ENCODE measurements around the gene C1QTNF1. TPM values are rescaled to one million over a fixed set of nuclear protein-coding genes. Genes with fewer than 3 reads are reported as not detected.
"Not testable (repeated sequence)": the region's sequence is repeated elsewhere in the genome, so short reads cannot be mapped to it uniquely, and the experiment has no call there.

C1QTNF1 gene
- total RNA-seq, 2 donors from 2014 or later, result 125 to 401 TPM

DNA sequence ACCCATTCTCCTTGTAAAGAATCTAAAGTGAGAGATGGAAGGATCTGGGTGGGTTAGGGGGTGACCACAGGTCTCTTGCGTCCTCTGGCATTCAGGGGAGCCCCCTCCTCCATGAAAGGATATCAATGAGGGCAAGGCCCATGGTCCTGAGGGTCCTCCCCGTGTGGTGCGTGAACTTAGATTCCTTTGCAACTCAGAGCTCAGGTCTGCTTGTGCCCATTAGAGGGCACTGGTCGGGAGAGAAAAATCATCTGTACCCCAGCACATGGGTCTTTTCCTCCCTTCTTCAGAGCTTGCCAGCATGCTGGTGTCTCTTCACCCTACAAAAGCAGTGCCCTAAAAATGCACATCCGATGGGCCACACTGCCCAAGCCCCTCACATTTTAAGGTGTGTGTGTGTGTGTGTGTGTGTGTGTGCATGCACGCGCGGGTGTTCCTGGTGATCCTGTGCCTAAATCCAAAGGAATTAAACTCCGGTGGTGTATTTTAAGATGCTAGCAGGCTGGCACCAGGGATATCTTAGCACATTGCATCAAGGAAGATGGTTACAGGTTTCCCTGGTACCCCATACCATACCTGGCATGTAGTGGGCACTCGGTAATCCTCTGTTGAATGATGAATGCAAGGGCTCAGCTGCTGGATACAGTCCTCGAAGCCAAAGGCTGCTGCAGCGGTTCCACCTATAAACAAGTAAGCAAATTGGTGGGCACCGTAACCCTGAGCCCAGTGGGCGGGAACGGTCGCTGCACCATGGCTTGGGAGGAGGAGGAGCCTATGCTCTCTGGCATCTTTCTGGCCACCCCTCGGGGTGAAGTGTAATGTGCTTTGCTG, 4.7 kb downstream of the C1QTNF1 start:
- Histone ChIP-seq H3K4me1 (peaks cover 0 to 72% of the 10 kb centered on the region in 2 donors), H3K9me3 (no peaks in the 10 kb centered on the region), H3K27ac (peak overlapping the region; percentile 93), H3K36me3 (no peaks in the 10 kb centered on the region), H3K4me3 (no peak overlapping the region), H3K27me3 (no peaks in the 10 kb centered on the region)
- DNase-seq (ENCODE audit: low spot score), result peak; percentile 56
- TF ChIP-seq CTCF (IDR thresholded peaks at IDR 0.05), result peak in 1 of 2 donors; percentile 23

GRCh38 chr17:79029327-79030009, 5.5 kb downstream of the C1QTNF1 start:
- H3K9me3 ChIP-seq, result no peaks in the 10 kb centered on the region
- H3K27me3 ChIP-seq, result no peaks in the 10 kb centered on the region
- TF ChIP-seq CTCF (IDR thresholded peaks at IDR 0.05), result no peak
- H3K4me1 ChIP-seq, result peaks cover 0 to 76% of the 10 kb centered on the region in 2 donors
- peak overlapping the region in 1 of 2 donors; percentile 93 for H3K27ac ChIP-seq
- no peak overlapping the region for H3K4me3 ChIP-seq
- DNase-seq (ENCODE audit: low spot score), result no peak
- peaks cover under 1% of the 10 kb centered on the region for H3K36me3 ChIP-seq

GRCh38 chr17:79030636-79031035, 6.7 kb downstream of the C1QTNF1 start:
- DNase-seq (ENCODE audit: low spot score); H3K4me3 ChIP-seq; H3K27me3 ChIP-seq; H3K27ac ChIP-seq; H3K36me3 ChIP-seq; H3K9me3 ChIP-seq: not testable (repeated sequence)
- H3K4me1 ChIP-seq, result peaks cover 0 to 73% of the 10 kb centered on the region in 2 donors

DNA sequence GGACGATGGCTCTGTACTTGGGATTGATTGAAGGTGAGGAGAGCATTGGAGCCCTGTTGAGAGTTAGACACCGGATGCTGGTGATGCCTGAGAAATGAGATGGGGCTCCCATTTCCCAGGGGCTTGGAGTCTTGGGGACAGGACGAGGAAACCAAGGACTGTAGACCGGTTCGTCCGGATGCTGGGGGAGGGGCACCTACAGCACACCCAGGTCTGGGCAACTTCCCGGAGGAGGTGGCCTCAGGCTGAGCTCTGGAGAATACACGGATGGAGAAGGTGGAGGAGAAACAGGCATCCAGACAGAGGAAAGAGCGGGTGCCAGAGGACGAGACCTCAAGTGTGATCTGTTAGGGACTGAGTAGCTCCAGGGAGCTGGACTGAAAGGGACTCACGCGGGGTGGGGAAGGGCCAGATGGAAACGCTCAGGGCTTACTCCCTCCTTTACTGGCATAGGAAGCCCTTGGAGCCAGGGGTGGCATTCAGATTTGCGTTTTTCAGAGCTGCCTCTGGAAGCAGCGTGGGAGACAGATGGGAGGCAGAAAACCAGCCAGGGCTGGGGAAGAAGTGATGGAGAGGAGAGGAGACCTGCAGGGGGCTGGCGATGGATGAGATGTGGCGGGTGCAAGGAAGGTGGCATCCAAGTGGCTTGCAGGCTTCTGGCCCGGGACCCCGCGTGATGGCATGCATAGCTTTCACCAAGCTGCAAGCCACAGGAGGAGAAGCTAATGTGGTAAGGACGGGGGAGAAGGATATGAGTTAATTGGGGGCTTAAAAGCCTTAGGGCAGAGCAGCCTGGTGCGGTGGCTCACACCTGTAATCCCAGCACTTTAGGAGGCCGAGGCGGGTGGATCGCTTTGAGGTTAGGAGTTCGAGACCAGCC, 8.3 kb downstream of the C1QTNF1 start:
- H3K27ac ChIP-seq, result no peak overlapping the region
- no peak for TF ChIP-seq CTCF (IDR thresholded peaks at IDR 0.05)
- no peaks in the 10 kb centered on the region for H3K9me3 ChIP-seq
- H3K27me3 ChIP-seq, result no peaks in the 10 kb centered on the region
- peaks cover 0 to 68% of the 10 kb centered on the region in 2 donors for H3K4me1 ChIP-seq
- peaks cover 4% of the 10 kb centered on the region for H3K36me3 ChIP-seq
- H3K4me3 ChIP-seq, result no peak overlapping the region
- DNase-seq (ENCODE audit: low spot score), result no peak

DNA sequence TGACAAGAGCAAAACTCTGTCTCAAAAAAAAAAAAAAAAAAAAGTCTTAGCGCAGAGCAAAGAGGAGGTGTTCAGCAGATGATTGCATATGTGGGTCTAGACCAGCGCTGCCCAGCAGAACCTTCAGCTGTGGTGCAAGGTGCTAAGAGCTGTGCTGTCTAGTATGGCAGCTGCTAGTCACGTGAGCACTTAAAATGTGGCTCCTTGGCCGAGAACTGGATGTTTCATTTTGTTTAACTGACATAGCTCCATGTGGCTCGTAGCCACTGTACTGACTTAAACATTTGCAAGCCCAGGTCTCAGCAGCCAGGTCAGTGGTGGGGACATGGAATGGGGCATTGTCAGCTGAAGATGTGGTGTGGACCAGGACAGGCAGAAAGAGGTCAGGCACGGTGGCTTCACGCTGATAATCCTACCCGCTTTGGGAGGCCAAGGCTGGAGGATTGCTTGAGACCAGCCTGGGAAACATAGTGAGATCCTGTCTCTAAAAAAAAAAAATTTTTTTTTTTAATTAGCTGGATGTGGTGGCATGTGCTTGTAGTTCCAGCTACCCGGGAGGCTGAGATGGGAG, 9.2 kb downstream of the C1QTNF1 start:
- peaks cover 0 to 63% of the 10 kb centered on the region in 2 donors for H3K4me1 ChIP-seq
- no peak for TF ChIP-seq CTCF (IDR thresholded peaks at IDR 0.05)
- H3K27me3 ChIP-seq, result no peaks in the 10 kb centered on the region
- H3K36me3 ChIP-seq, result peaks cover 4% of the 10 kb centered on the region
- H3K27ac ChIP-seq, result peak overlapping the region in 1 of 2 donors; percentile 58
- H3K4me3 ChIP-seq, result no peak overlapping the region
- no peak for DNase-seq (ENCODE audit: low spot score)
- no peaks in the 10 kb centered on the region for H3K9me3 ChIP-seq

Data from right atrium auricular region (tissue), 2 donors.